Mucosa of gallbladder (tissue), 1 donor: Measurements from ENCODE around the gene TSPAN13. TPM values are rescaled to one million over a fixed set of nuclear protein-coding genes. Genes with fewer than 3 reads are reported as not detected.
A peak's percentile ranks its signal among the peaks of the same experiment; 100 is the strongest.

ENCODE experiments used
- DNase-seq: peaks from one replicate; pipeline ENCODE4 v3.0.0-alpha.2; 2020; ENCODE audit warnings: low spot score
- total RNA-seq: library from RNA; stranded (reverse); gene quantifications from one replicate; pipeline ENCODE4 v1.2.1, GENCODE V29; 2021
- donor health status: DM: no; HTN: no; CAD: no.

TSPAN13 gene
- total RNA-seq, 1 donor from 2014 or later: 118 TPM

- DNase-seq: no peak
Measured at GRCh38 chr7:16774986-16775385, 21.4 kb downstream of the TSPAN13 start.

GRCh38 chr7:16776053-16776452, 22.5 kb downstream of the TSPAN13 start:
- no peak for DNase-seq

GRCh38 chr7:16778476-16778875, 24.9 kb downstream of the TSPAN13 start:
- DNase-seq: no peak

- DNase-seq: no peak
Measured at GRCh38 chr7:16779051-16779450, 25.5 kb downstream of the TSPAN13 start.

- no peak for DNase-seq
Measured at GRCh38 chr7:16780596-16780995, 27.0 kb downstream of the TSPAN13 start.

- no peak for DNase-seq
Measured at GRCh38 chr7:16785321-16785720, 31.8 kb downstream of the TSPAN13 start.

GRCh38 chr7:16785846-16786245, 32.3 kb downstream of the TSPAN13 start:
- DNase-seq: no peak

GRCh38 chr7:16786257-16786656, 32.7 kb downstream of the TSPAN13 start:
- no peak for DNase-seq

GRCh38 chr7:16787127-16787526, 33.6 kb downstream of the TSPAN13 start:
- no peak for DNase-seq

- no peak for DNase-seq
Measured at GRCh38 chr7:16791071-16791470, 37.5 kb downstream of the TSPAN13 start.

GRCh38 chr7:16791905-16792698, 38.5 kb downstream of the TSPAN13 start:
- DNase-seq: peak; percentile 41

- DNase-seq: no peak
Measured at GRCh38 chr7:16794986-16795385, 41.4 kb downstream of the TSPAN13 start.

GRCh38 chr7:16795624-16796023, 42.1 kb downstream of the TSPAN13 start:
- no peak for DNase-seq

GRCh38 chr7:16801111-16801542, 47.6 kb downstream of the TSPAN13 start:
- no peak for DNase-seq

GRCh38 chr7:16801579-16801978, 48.0 kb downstream of the TSPAN13 start:
- no peak for DNase-seq

- DNase-seq: no peak
Measured at GRCh38 chr7:16803125-16803524, 49.6 kb downstream of the TSPAN13 start.

- DNase-seq: no peak
Measured at GRCh38 chr7:16803881-16804673, 50.5 kb downstream of the TSPAN13 start.

- DNase-seq: peak; percentile 86
Measured at GRCh38 chr7:16804674-16805439, 51.3 kb downstream of the TSPAN13 start, which contains the start of gene AGR2. Gene AGR2 (minus strand): TSS chr7:16804999. CDS start chr7:16801796, 3,203 bp downstream.

GRCh38 chr7:16805441-16805840, 51.9 kb downstream of the TSPAN13 start:
- no peak for DNase-seq

- DNase-seq: no peak
Measured at GRCh38 chr7:16810112-16810511, 56.6 kb downstream of the TSPAN13 start.

GRCh38 chr7:16810573-16810972, 57.0 kb downstream of the TSPAN13 start:
- no peak for DNase-seq

GRCh38 chr7:16811551-16811950, 58.0 kb downstream of the TSPAN13 start:
- no peak for DNase-seq
